ENCODE results near the gene PITPNB. TPM values are rescaled to one million over a fixed set of nuclear protein-coding genes. Genes with fewer than 3 reads are reported as not detected.

PITPNB gene
- total RNA-seq, 1 donor, result 30.8 TPM

GRCh38 chr22:27843441-27843840 is 75.6 kb downstream of the PITPNB start:
- no peaks in the 10 kb centered on the region for H3K4me1 ChIP-seq (ENCODE audit: insufficient read depth, low read length)
- no peak overlapping the region for H3K4me3 ChIP-seq (ENCODE audit: insufficient read depth, low read length)
- no peaks in the 10 kb centered on the region for H3K9me3 ChIP-seq (ENCODE audit: low read depth, low read length)
- no peak overlapping the region for H3K4me2 ChIP-seq (ENCODE audit: insufficient read depth, low read length)
- DNase-seq (ENCODE audit: insufficient read length, low spot score, missing footprints), result no peak
- H3K36me3 ChIP-seq (ENCODE audit: insufficient read depth, low read length), result peaks cover 8% of the 10 kb centered on the region
- H2AFZ ChIP-seq (ENCODE audit: low read length), result no peak overlapping the region
- no peaks in the 10 kb centered on the region for H3K27me3 ChIP-seq (ENCODE audit: insufficient read depth, low read length)
- H3K79me2 ChIP-seq (ENCODE audit: insufficient read depth, low read length), result no peaks in the 10 kb centered on the region
- TF ChIP-seq, protein P1, sequence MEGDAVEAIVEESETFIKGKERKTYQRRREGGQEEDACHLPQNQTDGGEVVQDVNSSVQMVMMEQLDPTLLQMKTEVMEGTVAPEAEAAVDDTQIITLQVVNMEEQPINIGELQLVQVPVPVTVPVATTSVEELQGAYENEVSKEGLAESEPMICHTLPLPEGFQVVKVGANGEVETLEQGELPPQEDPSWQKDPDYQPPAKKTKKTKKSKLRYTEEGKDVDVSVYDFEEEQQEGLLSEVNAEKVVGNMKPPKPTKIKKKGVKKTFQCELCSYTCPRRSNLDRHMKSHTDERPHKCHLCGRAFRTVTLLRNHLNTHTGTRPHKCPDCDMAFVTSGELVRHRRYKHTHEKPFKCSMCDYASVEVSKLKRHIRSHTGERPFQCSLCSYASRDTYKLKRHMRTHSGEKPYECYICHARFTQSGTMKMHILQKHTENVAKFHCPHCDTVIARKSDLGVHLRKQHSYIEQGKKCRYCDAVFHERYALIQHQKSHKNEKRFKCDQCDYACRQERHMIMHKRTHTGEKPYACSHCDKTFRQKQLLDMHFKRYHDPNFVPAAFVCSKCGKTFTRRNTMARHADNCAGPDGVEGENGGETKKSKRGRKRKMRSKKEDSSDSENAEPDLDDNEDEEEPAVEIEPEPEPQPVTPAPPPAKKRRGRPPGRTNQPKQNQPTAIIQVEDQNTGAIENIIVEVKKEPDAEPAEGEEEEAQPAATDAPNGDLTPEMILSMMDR (IDR thresholded peaks at IDR 0.05; ENCODE audit: extremely low read depth, low read depth, low read length), result no peak
- no peaks in the 10 kb centered on the region for H4K20me1 ChIP-seq (ENCODE audit: insufficient read depth, low read length)
- no peak overlapping the region for H3K27ac ChIP-seq (ENCODE audit: low read depth, low read length)

DNA sequence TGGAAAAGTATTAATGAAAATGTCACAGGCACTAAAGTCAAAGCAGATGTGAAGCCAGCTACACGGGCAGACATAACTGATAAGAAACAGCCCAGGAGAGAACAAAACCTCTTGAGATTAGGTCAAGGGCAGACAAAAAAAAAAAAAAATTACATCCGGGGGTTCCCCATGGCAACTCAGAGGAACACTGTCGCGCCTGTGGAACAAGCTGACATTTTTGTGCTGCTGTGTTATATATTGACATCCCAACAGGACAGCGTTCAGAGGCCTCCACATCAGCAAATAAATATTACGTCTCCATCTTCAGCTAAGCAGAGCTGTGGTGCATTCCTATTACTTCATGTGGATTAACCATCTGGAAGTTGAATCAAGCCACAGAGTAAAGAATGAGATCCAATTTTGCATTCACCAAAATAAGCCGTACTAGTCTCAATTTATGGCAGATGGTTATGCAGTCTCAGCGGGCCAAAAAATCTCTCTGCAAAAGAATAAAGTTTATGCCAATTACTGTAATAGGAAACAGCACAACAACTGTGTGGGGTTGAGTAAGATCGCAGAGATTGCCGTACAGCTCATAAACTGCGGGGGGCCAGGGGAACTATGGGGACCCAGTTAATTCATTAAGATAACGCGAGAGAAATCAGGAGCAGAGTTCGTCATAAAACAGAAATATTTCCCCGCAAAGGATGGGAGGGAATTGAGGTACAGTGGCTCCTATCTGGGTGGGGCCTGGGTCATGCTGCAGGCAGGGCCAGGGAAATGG is 76.2 kb downstream of the PITPNB start:
- Histone ChIP-seq H3K27ac (ENCODE audit: low read depth, low read length) (no peak overlapping the region), H3K9me3 (ENCODE audit: low read depth, low read length) (no peaks in the 10 kb centered on the region), H3K4me2 (ENCODE audit: insufficient read depth, low read length) (no peak overlapping the region), H3K79me2 (ENCODE audit: insufficient read depth, low read length) (no peaks in the 10 kb centered on the region), H3K27me3 (ENCODE audit: insufficient read depth, low read length) (no peaks in the 10 kb centered on the region), H4K20me1 (ENCODE audit: insufficient read depth, low read length) (no peaks in the 10 kb centered on the region), H3K4me3 (ENCODE audit: insufficient read depth, low read length) (no peak overlapping the region), H2AFZ (ENCODE audit: low read length) (no peak overlapping the region), H3K4me1 (ENCODE audit: insufficient read depth, low read length) (no peaks in the 10 kb centered on the region), H3K36me3 (ENCODE audit: insufficient read depth, low read length) (peaks cover 5% of the 10 kb centered on the region)
- TF ChIP-seq, protein P1 (IDR thresholded peaks at IDR 0.05; ENCODE audit: extremely low read depth, low read depth, low read length), result no peak
- DNase-seq (ENCODE audit: insufficient read length, low spot score, missing footprints), result no peak

DNA sequence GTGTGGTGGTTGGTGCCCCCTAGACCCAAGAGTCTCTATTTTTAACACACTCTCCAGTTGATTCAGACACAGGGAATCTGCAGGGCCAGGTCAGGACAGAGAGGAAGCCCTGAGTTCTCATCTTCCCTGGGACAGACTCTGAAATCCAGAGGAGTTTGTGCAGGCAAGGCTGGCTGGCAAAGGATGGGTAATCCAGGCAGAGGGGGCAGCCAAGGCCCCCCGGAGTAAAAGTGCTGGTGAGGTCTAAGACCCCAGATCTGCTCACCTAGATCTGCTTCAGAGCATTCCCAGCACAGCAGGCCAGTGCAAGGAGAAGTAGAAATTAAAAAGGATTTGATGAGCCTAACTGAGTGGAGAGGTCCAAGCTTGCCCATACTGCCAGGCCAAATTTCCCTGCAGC is 76.9 kb downstream of the PITPNB start:
- TF ChIP-seq, protein P1 (IDR thresholded peaks at IDR 0.05; ENCODE audit: extremely low read depth, low read depth, low read length), result no peak
- H3K27ac ChIP-seq (ENCODE audit: low read depth, low read length), result no peak overlapping the region

GRCh38 chr22:27840436-27840835 is 78.6 kb downstream of the PITPNB start:
- H2AFZ ChIP-seq (ENCODE audit: low read length), result no peak overlapping the region
- H3K27me3 ChIP-seq (ENCODE audit: insufficient read depth, low read length), result no peaks in the 10 kb centered on the region
- no peak overlapping the region for H3K4me2 ChIP-seq (ENCODE audit: insufficient read depth, low read length)
- no peaks in the 10 kb centered on the region for H3K36me3 ChIP-seq (ENCODE audit: insufficient read depth, low read length)
- no peak overlapping the region for H3K4me3 ChIP-seq (ENCODE audit: insufficient read depth, low read length)
- H3K27ac ChIP-seq (ENCODE audit: low read depth, low read length), result no peak overlapping the region
- H3K9me3 ChIP-seq (ENCODE audit: low read depth, low read length), result no peaks in the 10 kb centered on the region
- H3K4me1 ChIP-seq (ENCODE audit: insufficient read depth, low read length), result peaks cover 9% of the 10 kb centered on the region
- no peak for DNase-seq (ENCODE audit: insufficient read length, low spot score, missing footprints)
- H3K79me2 ChIP-seq (ENCODE audit: insufficient read depth, low read length), result no peaks in the 10 kb centered on the region
- no peaks in the 10 kb centered on the region for H4K20me1 ChIP-seq (ENCODE audit: insufficient read depth, low read length)
- TF ChIP-seq, protein P1 (IDR thresholded peaks at IDR 0.05; ENCODE audit: extremely low read depth, low read depth, low read length), result no peak

More for the DNA sequence above, 76.9 kb downstream of the PITPNB start:
- Histone ChIP-seq H3K36me3 (ENCODE audit: insufficient read depth, low read length) (peaks cover 3% of the 10 kb centered on the region), H2AFZ (ENCODE audit: low read length) (no peak overlapping the region), H3K9me3 (ENCODE audit: low read depth, low read length) (no peaks in the 10 kb centered on the region), H3K4me3 (ENCODE audit: insufficient read depth, low read length) (no peak overlapping the region), H3K27me3 (ENCODE audit: insufficient read depth, low read length) (no peaks in the 10 kb centered on the region), H4K20me1 (ENCODE audit: insufficient read depth, low read length) (no peaks in the 10 kb centered on the region), H3K79me2 (ENCODE audit: insufficient read depth, low read length) (no peaks in the 10 kb centered on the region), H3K4me2 (ENCODE audit: insufficient read depth, low read length) (no peak overlapping the region), H3K4me1 (ENCODE audit: insufficient read depth, low read length) (no peaks in the 10 kb centered on the region)
- DNase-seq (ENCODE audit: insufficient read length, low spot score, missing footprints), result no peak

Measured in osteoblast (primary cell).